SH-SY5Y (cell line): ENCODE measurements around the gene PTCD2.

Experiments
- GATA2 ChIP-seq: IDR thresholded peaks from 2 replicates; pipeline ENCODE4 v1.6.1; 2011; ENCODE audit warnings: mild to moderate bottlenecking, low read depth, low read length
- GATA3 ChIP-seq: IDR thresholded peaks from 2 replicates; pipeline ENCODE4 v1.6.1; 2011; ENCODE audit warnings: low read depth, mild to moderate bottlenecking, low read length, moderate library complexity

GRCh38 chr5:72364951-72365350 is 44.8 kb downstream of the PTCD2 start:
- no peak for TF ChIP-seq GATA2
- TF ChIP-seq GATA3 = no peak
